SHP77 treated with DMSO at 0.1 percent for 48 hours (cell line): ENCODE data around the gene C16orf54.
A peak's percentile ranks its signal among the peaks of the same experiment; 100 is the strongest.
"Not testable (repeated sequence)": the region's sequence is repeated elsewhere in the genome, so short reads cannot be mapped to it uniquely, and the experiment has no call there.

Source experiments
- DNase-seq: peaks from one replicate; lab custom pipeline; 2025; lab: John Stamatoyannopoulos, UW

The C16orf54 gene

GRCh38 chr16:29745853-29746345 is at the start of gene C16orf54:
C16orf54 (minus strand) TSS chr16:29745990; CDS start chr16:29744951, 1,039 bp downstream.
- DNase-seq, result no peak

GRCh38 chr16:29794231-29794710 is 48.5 kb upstream of the C16orf54 start:
- DNase-seq, result no peak

GRCh38 chr16:29793153-29793552 is 47.4 kb upstream of the C16orf54 start:
- DNase-seq, result not testable (repeated sequence)

GRCh38 chr16:29791845-29792807 is 46.3 kb upstream of the C16orf54 start:
- DNase-seq, result no peak

- no peak for DNase-seq
Observed at GRCh38 chr16:29790949-29791844, 45.4 kb upstream of the C16orf54 start.

- peak; percentile 98 for DNase-seq
Observed at GRCh38 chr16:29790183-29790948, 44.6 kb upstream of the C16orf54 start, which contains the start of gene KIF22. KIF22 (plus strand) TSS chr16:29790751; CDS start chr16:29790760, 9 bp downstream.

GRCh38 chr16:29789775-29790182 is 44.0 kb upstream of the C16orf54 start:
- DNase-seq, result peak; percentile 28

- not testable (repeated sequence) for DNase-seq
Observed at GRCh38 chr16:29787155-29787554, 41.4 kb upstream of the C16orf54 start.

- DNase-seq, result no peak
Observed at GRCh38 chr16:29784901-29785500, 39.2 kb upstream of the C16orf54 start.

GRCh38 chr16:29784157-29784556 is 38.4 kb upstream of the C16orf54 start:
- DNase-seq, result no peak

GRCh38 chr16:29783094-29783953 is 37.5 kb upstream of the C16orf54 start:
- not testable (repeated sequence) for DNase-seq

GRCh38 chr16:29779474-29779873 is 33.7 kb upstream of the C16orf54 start:
- DNase-seq, result no peak

- no peak for DNase-seq
Observed at GRCh38 chr16:29777576-29778350, 32.0 kb upstream of the C16orf54 start, which contains the start of gene ZG16. ZG16 (plus strand) TSS chr16:29778256; CDS start chr16:29779267, 1,011 bp downstream.

GRCh38 chr16:29775742-29776408 is 30.1 kb upstream of the C16orf54 start:
- DNase-seq, result no peak

- DNase-seq, result no peak
Observed at GRCh38 chr16:29774730-29775129, 28.9 kb upstream of the C16orf54 start.

GRCh38 chr16:29772330-29772729 is 26.5 kb upstream of the C16orf54 start:
- DNase-seq, result not testable (repeated sequence)

- no peak for DNase-seq
Observed at GRCh38 chr16:29770250-29770929, 24.6 kb upstream of the C16orf54 start.

- DNase-seq, result no peak
Observed at GRCh38 chr16:29769507-29769906, 23.7 kb upstream of the C16orf54 start.
